MM.1S (cell line): ENCODE data around the gene CRB1.

ENCODE experiments used
- CTCF ChIP-seq: fragments of 300-600 bp; sonication (generic); IDR thresholded peaks from 2 replicates; pipeline ENCODE4 v1.5.1; 2016; ENCODE audit warnings: antibody characterized with exemption, low read length, mixed read lengths
- EZH2 ChIP-seq: fragments of 300-600 bp; sonication (generic); optimal IDR thresholded peaks from 2 replicates; pipeline ENCODE3; 2017; ENCODE audit warnings: low read depth, mild to moderate bottlenecking, antibody characterized with exemption, low read length, mixed read lengths
- EZH2phosphoT487 ChIP-seq: fragments of 300-600 bp; sonication (generic); IDR thresholded peaks from 2 replicates; pipeline ENCODE4 v1.6.1; 2018; ENCODE audit warnings: antibody characterized with exemption, low read length

GRCh38 chr1:197437601-197438000 lies 169.5 kb downstream of the CRB1 start:
- TF ChIP-seq CTCF: no peak
- no peak for TF ChIP-seq EZH2
- no peak for TF ChIP-seq EZH2phosphoT487
